MG63 (cell line): ENCODE measurements around the gene FNBP1L. TPM values are rescaled to one million over a fixed set of nuclear protein-coding genes. Genes with fewer than 3 reads are reported as not detected.

Source experiments
- DNase-seq: peaks from one replicate; pipeline ENCODE4 v3.0.0-alpha.2; 2020
- H3K27me3 ChIP-seq: fragments of 250-450 bp; sonication (Bioruptor Pico); 2 replicates; pipeline ENCODE4 v1.5.1; 2020; ENCODE audit warnings: mild to moderate bottlenecking, moderate library complexity
- H3K36me3 ChIP-seq: fragments of 250-450 bp; sonication (Bioruptor Pico); 2 replicates; pipeline ENCODE4 v1.5.1; 2020; ENCODE audit warnings: mild to moderate bottlenecking, moderate library complexity
- H3K4me3 ChIP-seq: fragments of 250-450 bp; sonication (Bioruptor Pico); 2 replicates; pipeline ENCODE4 v1.5.1; 2020; ENCODE audit warnings: mild to moderate bottlenecking, moderate library complexity
- H3K9me3 ChIP-seq: fragments of 250-450 bp; sonication (Bioruptor Pico); 2 replicates; pipeline ENCODE4 v1.5.1; 2020; ENCODE audit warnings: mild to moderate bottlenecking, moderate library complexity
- total RNA-seq: library from RNA; depleted of rRNA; stranded (reverse); fragments of >200 nt; shearing (Covaris generic); gene quantifications from 2 replicates; pipeline ENCODE4 v1.2.3, GENCODE V29; 2014; ENCODE audit warnings: low replicate concordance

FNBP1L gene
- total RNA-seq, 1 experiment from 2014 or later = 1.5 TPM

DNA sequence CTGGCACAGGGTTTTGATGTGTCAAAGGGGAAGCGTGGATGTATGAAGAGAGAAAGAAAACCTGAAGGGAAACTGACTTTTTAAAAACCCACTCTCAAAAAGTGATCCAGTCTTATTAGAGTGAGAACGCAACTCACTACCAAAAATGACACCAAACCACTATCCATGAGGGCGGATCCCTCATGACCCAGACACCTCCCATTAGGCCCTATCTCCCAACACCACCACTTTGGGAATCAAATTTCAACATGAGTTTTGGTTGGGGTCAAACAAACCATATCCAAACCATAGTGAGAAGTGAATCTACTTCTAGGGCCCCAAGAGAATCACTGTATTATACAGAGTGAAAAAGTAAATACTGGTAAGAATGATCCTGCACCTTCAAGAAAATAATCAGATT lies 53.5 kb downstream of the FNBP1L start:
- H3K4me3 ChIP-seq = no peak overlapping the region
- no peaks in the 10 kb centered on the region for H3K9me3 ChIP-seq
- no peak for DNase-seq
- H3K36me3 ChIP-seq = no peaks in the 10 kb centered on the region
- no peaks in the 10 kb centered on the region for H3K27me3 ChIP-seq

GRCh38 chr1:93501829-93502369 lies 54.0 kb downstream of the FNBP1L start:
- DNase-seq = no peak
- H3K9me3 ChIP-seq = no peaks in the 10 kb centered on the region
- no peaks in the 10 kb centered on the region for H3K36me3 ChIP-seq
- no peaks in the 10 kb centered on the region for H3K27me3 ChIP-seq
- H3K4me3 ChIP-seq = no peak overlapping the region

GRCh38 chr1:93502571-93502970 lies 54.7 kb downstream of the FNBP1L start:
- no peaks in the 10 kb centered on the region for H3K27me3 ChIP-seq
- no peaks in the 10 kb centered on the region for H3K36me3 ChIP-seq
- H3K4me3 ChIP-seq = no peak overlapping the region
- no peak for DNase-seq
- H3K9me3 ChIP-seq = no peaks in the 10 kb centered on the region

DNA sequence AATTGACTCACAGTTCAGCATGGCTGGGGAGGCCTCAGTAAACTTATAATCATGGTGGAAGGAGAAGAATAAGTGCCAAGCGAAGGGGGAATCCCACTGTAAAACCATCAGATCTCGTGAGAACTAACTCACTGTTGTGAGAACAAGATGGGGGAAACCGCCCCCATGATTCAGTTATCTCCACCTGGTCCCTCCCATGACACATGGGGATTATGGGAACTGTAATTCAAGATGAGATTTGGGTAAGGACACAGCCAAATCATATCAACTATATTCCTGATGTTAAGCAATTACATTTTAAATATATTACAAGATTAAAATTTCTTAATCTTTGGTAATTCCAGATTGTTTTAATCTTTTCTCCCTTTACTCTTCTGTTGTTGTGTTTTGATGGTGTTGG lies 55.2 kb downstream of the FNBP1L start:
- H3K4me3 ChIP-seq = no peak overlapping the region
- H3K9me3 ChIP-seq = no peaks in the 10 kb centered on the region
- no peaks in the 10 kb centered on the region for H3K27me3 ChIP-seq
- H3K36me3 ChIP-seq = no peaks in the 10 kb centered on the region
- no peak for DNase-seq

- DNase-seq = no peak
- Histone ChIP-seq H3K4me3 (no peak overlapping the region), H3K9me3 (no peaks in the 10 kb centered on the region), H3K36me3 (no peaks in the 10 kb centered on the region), H3K27me3 (no peaks in the 10 kb centered on the region)
Observed at GRCh38 chr1:93503816-93504215, 55.9 kb downstream of the FNBP1L start.

- Histone ChIP-seq H3K36me3 (no peaks in the 10 kb centered on the region), H3K27me3 (no peaks in the 10 kb centered on the region), H3K9me3 (no peaks in the 10 kb centered on the region), H3K4me3 (no peak overlapping the region)
- no peak for DNase-seq
Observed at GRCh38 chr1:93504247-93505033, 56.5 kb downstream of the FNBP1L start.

GRCh38 chr1:93506126-93506525 lies 58.2 kb downstream of the FNBP1L start:
- no peaks in the 10 kb centered on the region for H3K36me3 ChIP-seq
- no peaks in the 10 kb centered on the region for H3K9me3 ChIP-seq
- H3K27me3 ChIP-seq = no peaks in the 10 kb centered on the region
- no peak overlapping the region for H3K4me3 ChIP-seq
- DNase-seq = no peak

DNA sequence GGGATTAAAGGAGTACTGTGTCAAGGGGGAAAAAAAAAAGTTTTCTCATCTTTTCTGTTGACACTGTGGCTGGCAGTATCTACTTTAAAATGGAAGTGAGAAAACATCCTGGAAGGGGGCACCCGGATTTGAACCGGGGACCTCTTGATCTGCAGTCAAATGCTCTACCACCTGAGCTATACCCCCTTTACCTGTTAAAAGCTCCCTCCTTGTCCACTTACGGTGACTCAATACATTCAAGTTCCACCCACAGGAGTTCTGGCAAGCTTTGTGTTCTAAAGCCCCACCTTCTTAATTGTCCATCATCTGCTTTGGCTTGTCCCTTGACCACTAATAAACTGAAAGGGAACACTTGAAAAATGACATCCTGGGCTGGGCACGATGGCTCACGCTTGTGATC lies 68.2 kb downstream of the FNBP1L start:
- no peak for DNase-seq
- no peaks in the 10 kb centered on the region for H3K36me3 ChIP-seq
- H3K27me3 ChIP-seq = no peaks in the 10 kb centered on the region
- no peak overlapping the region for H3K4me3 ChIP-seq
- no peaks in the 10 kb centered on the region for H3K9me3 ChIP-seq

GRCh38 chr1:93518516-93518915 lies 70.6 kb downstream of the FNBP1L start:
- Histone ChIP-seq H3K27me3 (no peaks in the 10 kb centered on the region), H3K4me3 (no peak overlapping the region), H3K9me3 (no peaks in the 10 kb centered on the region; the same call in 1 of the 2 replicates), H3K36me3 (no peaks in the 10 kb centered on the region)
- no peak for DNase-seq

- no peaks in the 10 kb centered on the region for H3K27me3 ChIP-seq
- H3K36me3 ChIP-seq = no peaks in the 10 kb centered on the region
- DNase-seq = peak; percentile 28
- no peak overlapping the region for H3K4me3 ChIP-seq
- no peaks in the 10 kb centered on the region; the same call in 1 of the 2 replicates for H3K9me3 ChIP-seq
Observed at GRCh38 chr1:93519199-93519829, 71.4 kb downstream of the FNBP1L start.

GRCh38 chr1:93521618-93522017 lies 73.7 kb downstream of the FNBP1L start:
- Histone ChIP-seq H3K4me3 (no peak overlapping the region), H3K27me3 (no peaks in the 10 kb centered on the region), H3K36me3 (no peaks in the 10 kb centered on the region), H3K9me3 (no peaks in the 10 kb centered on the region; the same call in 1 of the 2 replicates)
- DNase-seq = no peak

GRCh38 chr1:93522721-93523120 lies 74.8 kb downstream of the FNBP1L start:
- Histone ChIP-seq H3K27me3 (no peaks in the 10 kb centered on the region), H3K9me3 (no peaks in the 10 kb centered on the region; the same call in 1 of the 2 replicates), H3K36me3 (no peaks in the 10 kb centered on the region), H3K4me3 (no peak overlapping the region)
- no peak for DNase-seq

DNA sequence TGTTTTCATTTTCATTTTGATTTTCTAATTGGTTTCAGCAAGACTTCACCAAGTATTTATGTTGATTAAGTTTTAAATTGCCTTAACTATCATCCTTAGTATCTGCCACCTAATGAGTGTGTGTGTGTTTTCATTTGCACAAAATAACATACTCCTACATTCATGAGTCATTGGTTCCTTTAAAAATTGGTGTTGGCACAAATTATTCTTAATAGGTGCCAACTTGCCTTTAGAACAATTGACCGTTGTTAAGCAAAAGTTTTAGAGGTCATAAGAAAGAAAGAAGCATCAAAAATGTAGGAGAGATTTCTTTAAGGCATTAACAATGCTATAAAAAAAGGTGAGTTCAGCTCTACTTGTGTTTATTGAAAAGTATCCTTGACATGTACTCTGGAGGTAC lies 77.5 kb downstream of the FNBP1L start:
- no peaks in the 10 kb centered on the region for H3K36me3 ChIP-seq
- no peaks in the 10 kb centered on the region; the same call in 1 of the 2 replicates for H3K9me3 ChIP-seq
- H3K4me3 ChIP-seq = no peak overlapping the region
- no peaks in the 10 kb centered on the region for H3K27me3 ChIP-seq
- no peak for DNase-seq

DNA sequence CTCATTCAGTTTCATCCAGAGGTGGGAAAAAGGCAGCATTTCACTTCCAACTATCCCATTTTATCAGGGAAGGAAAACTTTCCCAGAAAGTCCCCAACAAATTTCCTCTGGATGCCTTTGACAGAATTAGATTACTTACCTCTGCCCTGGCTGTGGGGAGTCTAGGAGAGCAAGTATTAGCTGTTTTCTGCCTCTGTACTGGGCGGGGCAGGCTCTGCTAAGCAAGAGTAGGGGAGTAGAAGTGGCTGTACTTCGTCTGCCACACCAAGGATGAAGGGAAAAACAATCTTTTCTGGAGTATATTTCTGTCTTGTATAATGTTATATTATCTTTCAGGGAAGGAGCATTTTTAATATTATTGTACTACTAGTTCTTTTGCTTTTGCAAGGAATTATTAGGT lies 78.5 kb downstream of the FNBP1L start:
- Histone ChIP-seq H3K4me3 (no peak overlapping the region), H3K27me3 (no peaks in the 10 kb centered on the region), H3K36me3 (no peaks in the 10 kb centered on the region), H3K9me3 (no peaks in the 10 kb centered on the region; the same call in 1 of the 2 replicates)
- no peak for DNase-seq

DNA sequence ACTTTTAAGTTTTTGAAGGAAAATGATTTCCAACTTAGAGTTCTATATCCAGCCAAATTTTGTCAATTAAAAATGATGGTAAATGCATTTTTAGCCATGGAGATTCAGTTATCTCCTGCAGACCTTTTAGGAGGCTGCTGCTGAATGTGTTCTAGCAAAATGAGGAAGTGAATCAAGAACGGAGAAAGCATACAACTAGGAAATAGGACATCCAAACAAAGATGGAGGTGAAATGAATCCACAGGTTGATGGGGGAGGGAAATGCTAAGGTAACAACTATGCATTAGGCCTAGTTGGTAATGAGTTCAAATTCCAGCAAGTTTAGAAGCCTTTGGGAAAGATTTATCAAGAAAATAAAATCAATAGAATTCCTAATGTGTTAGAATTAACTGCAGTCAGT lies 80.5 kb downstream of the FNBP1L start:
- no peaks in the 10 kb centered on the region for H3K27me3 ChIP-seq
- no peaks in the 10 kb centered on the region for H3K36me3 ChIP-seq

DNA sequence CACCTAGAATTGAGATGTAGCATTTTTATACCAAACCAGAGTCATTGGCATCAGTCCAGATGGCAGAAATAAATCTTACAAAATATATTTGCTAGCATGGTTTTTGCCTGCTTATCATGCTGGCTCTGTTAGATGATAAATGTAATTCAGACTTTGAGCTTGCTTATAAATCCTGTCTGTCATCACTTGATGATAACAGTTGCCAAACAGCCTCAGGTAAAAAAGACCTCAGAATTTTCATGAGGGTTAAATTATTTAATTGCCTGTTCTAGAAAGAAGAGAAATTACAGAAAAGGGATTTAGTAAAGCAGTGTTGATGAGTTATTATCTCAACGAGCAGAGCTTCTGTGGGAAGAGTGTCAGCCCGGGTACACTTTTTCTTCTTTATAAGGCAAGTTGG lies 83.3 kb downstream of the FNBP1L start:
- no peaks in the 10 kb centered on the region for H3K36me3 ChIP-seq
- 0 out of 2 replicates have a peak, but pooled peaks cover 5% of the 10 kb centered on the region for H3K9me3 ChIP-seq
- no peak for DNase-seq
- no peaks in the 10 kb centered on the region for H3K27me3 ChIP-seq
- H3K4me3 ChIP-seq = no peak overlapping the region

More for the DNA sequence above, 80.5 kb downstream of the FNBP1L start:
- 0 out of 2 replicates have a peak, but pooled peaks cover 5% of the 10 kb centered on the region for H3K9me3 ChIP-seq
- no peak for DNase-seq
- H3K4me3 ChIP-seq = no peak overlapping the region

DNA sequence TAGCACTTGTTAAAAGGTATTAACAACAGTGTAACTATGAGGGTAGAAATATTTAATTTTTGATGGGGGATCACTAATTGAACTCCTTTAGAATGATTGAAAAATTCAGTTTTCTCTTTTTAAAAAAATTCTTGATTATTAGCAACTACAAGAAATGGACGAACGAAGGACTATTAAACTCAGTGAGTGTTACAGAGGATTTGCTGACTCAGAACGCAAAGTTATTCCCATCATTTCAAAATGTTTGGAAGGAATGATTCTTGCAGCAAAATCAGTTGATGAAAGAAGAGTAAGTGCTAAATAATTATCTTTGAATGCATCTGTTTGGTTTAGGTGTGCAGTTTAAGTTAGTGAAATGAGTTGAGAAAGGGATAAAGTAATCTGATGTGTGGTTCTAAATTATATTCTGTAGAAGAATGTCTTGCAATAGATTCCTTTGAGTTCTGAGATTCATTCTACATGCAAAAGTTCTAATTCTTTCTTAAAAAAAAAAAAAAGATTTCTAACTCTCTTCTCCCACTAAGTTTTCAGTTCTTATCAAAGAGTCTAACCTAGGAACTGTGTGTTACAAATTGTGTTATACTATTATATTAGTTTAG lies 85.0 kb downstream of the FNBP1L start:
- Histone ChIP-seq H3K4me3 (no peak overlapping the region), H3K36me3 (no peaks in the 10 kb centered on the region), H3K9me3 (0 out of 2 replicates have a peak, but pooled peaks cover 5% of the 10 kb centered on the region), H3K27me3 (no peaks in the 10 kb centered on the region)
- no peak for DNase-seq
